CD1c-positive myeloid dendritic cell (primary cell): ENCODE results near the gene HDAC9.

Source experiments
- DNase-seq: peaks from one replicate; pipeline ENCODE4 v3.0.0-alpha.2; 2016; ENCODE audit errors: extremely low spot score

HDAC9 gene

DNA sequence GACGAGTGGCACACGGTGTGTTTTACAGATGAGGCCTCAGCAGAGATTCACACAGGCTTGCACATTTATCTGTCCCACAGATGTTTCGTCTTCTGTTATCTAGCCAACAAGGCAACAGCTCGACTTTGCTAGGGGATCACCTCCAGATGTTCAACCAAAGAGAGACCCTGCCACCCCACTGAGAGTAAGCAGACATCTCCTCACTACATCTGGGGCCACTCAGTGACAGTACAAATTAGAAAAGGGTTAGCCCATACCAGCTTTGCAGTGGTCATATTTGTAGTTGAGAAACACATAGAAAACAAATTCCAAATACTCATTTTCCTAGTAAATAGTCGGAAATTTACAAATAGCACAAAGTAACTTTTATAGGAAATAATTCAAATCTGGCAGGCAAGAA, 164.2 kb downstream of the HDAC9 start:
- no peak for DNase-seq

DNA sequence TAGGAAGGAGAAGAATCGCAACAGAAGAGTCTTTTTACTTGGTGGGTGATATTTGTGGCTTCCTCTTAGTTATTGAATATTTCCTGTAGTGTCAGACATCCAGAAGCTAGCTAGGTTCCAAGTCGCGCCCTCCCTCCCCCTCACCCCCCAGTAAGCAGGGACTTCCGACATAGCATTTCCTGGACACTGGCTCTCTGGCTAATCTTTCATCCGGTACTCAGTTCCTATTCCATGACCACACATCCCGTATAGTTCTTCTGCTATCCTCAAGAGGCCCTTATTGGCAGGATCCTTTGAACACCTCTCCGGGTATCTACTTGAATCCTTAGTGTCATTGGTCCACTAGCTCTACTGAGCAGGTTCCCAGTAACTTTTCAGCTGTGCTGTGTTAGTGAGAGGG, 167.8 kb downstream of the HDAC9 start:
- no peak for DNase-seq

DNA sequence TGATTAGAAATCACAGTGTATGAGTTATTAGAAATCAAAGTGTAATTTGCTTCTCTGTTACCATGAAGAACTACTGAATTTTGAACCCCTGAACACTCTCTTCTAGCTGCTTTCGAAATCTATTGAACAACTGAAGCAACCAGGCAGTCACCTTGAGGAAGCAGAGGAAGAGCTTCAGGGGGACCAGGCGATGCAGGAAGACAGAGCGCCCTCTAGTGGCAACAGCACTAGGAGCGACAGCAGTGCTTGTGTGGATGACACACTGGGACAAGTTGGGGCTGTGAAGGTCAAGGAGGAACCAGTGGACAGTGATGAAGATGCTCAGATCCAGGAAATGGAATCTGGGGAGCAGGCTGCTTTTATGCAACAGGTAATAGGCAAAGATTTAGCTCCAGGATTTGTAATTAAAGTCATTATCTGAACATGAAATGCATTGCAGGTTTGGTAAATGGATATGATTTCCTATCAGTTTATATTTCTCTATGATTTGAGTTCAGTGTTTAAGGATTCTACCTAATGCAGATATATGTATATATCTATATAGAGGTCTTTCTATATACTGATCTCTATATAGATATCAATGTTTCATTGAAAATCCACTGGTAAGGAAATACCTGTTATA, 170.7 kb downstream of the HDAC9 start:
- peak; percentile 84 for DNase-seq

DNA sequence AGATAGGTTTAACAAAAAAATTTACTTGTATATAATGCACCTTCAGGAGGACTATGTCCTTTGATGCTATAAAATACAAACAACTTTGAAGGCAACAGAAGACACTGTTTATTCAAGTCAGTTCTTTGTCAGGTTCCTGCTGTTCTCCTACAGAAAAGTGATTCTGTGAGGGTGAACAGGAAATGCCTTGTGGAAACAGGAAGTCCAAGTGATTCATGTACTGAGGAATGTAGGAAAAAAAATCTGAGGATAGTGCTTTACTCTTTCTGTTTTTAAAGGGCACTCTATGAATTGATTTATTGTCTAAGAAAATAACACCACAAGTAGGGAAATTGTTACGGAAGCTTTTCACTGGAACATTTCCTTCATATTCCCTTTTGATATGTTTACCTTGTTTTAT, 171.9 kb downstream of the HDAC9 start:
- peak; percentile 49 for DNase-seq

DNA sequence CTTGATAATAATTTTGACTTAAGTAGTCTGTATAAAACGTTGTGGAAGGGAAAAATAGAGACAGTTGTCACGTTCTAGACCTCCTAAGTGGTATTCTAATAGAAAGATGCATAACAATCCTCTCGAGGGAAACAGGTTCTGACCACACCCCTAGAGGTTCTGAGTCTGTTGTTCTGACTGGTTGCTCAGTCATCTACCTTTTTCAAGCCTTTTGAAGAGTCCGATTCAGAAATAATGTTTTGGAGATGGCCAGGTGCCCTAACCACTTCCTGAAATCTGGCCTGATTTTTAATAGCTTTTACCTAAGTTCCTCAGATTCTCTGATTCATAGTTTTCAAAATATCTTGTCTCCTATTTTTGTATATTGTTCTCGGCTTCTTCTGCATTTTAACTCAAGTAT, 175.6 kb downstream of the HDAC9 start:
- no peak for DNase-seq

DNA sequence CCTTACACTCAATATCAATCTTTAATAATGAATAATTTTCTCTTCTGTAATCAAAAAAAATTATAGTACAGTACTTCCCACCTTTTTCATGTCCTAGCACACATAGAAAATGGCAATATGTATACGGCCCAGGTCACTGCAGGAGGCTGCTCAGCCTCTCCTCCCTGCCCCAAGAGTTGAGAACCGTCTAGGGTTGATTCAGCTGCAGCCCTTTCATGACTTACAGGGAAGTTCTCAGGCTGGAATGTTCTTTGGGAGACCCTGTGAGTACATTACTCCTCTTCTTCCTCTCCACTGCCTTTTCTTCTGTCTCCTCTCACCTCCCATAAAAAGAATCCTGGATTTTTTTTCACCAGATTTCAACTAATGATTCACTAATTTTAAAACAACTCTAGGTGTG, 180.0 kb downstream of the HDAC9 start:
- no peak for DNase-seq

DNA sequence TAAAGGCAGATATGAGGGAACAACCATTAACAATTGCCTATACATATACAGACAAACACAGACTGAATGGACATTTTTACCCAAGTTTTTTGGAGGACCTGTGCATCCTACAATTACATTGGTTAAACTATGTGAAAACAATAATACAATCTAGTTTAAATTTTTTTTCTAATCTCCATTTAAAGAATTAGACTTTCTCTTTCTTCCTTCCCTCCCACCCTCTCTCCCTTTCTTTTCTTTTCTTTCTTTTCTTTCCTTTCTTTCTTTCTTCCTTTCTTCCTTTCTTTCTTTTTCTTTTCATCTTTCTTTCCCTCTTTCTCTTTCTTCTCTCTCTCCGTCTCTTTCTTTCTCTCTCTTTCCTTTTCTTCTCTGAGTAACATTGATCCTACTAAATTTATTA, 183.7 kb downstream of the HDAC9 start:
- no peak for DNase-seq

DNA sequence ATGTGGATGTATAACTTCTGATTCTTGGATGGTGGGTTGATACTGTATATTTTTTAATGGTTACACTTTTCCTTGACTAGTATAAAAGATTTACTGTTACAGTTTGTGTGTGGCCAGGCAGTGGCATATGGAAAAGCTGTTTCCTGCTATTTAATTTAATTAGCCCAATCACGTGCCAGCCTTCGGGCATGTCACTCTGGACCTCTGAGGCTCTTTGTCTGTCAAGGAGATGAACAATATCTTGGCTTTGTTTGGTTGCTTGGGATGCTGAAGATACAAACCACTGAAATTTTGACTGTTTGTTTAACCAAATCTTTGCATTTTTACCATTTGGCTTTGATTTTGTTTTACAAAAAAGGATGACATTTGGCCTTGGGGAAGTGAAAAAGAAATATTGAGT, 185.0 kb downstream of the HDAC9 start:
- no peak for DNase-seq

DNA sequence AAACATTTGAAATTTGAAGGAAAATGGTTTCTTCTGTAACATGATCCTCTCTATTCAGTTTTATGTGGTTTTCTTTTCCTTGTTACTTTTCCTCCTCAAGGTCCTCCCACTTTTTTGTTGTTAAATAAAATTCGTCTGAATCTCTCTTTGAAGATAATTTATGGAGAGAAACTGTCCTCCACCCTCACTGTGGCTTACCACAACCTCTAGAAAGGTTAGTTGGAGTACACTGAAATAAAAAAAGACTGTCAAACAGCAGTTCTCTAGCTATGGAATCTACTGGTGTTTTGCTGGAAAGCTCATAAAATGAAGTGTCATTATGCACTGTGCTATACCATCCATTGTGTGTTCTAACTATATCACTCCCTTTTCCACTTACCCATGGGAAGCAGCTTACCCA, 189.4 kb downstream of the HDAC9 start:
- DNase-seq, result no peak

DNA sequence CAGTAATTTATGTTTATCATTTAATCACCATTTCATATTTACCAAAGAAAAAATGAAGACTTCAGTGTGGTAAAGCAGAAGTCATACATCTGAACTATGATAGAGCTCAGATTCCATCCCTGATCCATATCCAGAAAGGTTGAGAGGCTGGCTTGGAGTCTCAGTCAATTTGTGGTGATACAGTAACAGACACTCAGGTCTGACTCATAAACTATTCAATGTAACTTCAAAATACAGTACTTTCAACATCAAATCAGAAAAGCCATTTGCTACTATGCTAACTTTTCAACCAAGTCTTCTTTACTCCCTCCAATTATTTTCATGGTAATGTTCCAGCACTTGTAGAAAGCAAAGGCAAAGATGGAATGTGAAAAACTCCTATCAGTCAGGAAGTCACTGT, 190.4 kb downstream of the HDAC9 start:
- DNase-seq, result no peak

DNA sequence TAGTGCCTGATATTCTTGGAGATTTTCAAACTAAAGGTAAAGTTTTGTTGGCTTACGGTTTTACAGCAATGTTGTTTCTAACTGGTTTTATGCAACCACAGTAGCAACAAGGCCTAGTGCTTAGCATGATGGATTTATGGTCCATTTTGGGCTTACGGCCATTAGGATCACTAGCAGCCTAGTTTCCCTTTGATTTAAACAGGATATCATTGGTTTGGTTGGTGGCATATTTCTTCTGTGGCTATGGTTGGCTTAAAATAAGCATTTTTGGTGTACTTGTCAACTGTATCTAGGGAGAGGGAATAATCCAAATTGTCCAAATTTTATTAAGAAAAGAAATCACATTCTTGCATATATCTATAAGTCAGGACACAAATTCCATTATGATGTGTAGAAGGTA, 194.0 kb downstream of the HDAC9 start:
- no peak for DNase-seq

DNA sequence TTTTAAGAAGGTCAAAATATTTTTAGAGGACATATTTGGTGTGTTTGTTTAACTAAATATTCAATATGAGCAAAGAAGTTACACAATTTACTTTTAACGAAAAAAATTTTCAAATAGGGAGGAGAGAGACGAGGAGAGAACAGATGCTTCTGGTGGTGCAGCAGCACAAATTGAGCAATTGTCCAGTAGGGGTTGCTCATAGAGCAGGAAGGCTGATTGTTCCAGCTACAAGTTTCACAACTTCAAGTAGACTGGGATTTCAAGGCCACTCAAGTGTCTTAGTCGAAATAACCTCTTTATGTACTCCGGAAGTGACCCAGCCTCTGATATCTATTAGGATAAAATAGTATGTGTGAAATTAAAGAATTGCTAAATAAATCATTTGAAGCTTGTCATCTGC, 197.9 kb downstream of the HDAC9 start:
- DNase-seq, result peak; percentile 8

DNA sequence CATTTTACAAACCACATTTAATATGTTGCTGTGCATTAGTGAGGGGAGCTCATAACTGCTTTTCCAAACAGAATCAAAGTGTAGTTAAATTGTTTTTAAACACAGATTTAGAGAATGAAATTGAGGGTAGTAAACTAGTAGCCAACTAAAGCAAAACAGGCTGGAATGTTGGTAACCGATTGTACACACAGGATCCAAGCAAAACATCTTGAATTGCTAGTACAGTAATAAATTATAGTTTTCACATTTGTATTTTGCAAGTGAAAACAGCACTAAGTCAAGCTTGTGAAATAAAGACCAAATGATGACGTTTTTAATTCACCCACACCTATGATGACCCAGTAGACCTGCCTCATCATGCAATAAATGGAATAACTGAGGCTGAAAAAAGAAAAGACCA, 198.3 kb downstream of the HDAC9 start:
- DNase-seq, result no peak

DNA sequence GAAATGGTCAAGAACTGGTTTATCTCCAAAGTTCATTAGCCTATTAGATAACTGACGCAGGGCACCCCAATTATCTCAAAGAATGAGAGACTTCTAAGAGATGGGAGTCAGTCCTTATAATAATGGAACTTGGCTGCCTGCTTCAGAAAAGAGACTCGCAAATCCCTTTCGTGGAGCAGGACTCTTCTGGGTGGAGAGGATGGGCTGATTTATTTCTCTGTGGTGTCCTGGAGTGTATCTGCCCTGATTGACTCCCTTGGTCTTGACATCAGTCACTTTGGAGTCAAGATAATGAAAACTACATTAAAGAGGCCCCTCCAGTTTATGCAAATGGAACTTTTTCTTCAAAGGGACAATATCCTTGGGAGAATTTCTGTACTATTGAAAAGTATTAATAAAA, 198.9 kb downstream of the HDAC9 start:
- DNase-seq, result no peak

DNA sequence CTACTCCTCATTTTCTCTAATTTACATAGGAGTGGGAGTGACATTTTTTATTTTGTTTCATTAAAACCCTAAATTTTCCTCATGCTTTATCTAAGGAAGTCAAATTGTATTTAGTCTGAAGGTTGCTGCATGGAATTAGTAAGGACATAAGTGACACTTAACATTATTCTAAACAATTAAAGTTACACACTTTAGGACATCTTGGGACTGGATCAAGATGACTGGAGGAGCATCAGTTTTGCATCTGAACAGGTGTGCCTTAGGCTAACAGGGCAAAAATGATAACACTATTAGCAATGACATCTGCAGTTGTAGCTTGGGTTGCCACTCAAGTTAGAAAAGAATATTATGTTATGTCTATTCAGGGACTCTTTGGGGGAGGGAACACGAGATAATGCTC, 199.4 kb downstream of the HDAC9 start:
- DNase-seq, result no peak

DNA sequence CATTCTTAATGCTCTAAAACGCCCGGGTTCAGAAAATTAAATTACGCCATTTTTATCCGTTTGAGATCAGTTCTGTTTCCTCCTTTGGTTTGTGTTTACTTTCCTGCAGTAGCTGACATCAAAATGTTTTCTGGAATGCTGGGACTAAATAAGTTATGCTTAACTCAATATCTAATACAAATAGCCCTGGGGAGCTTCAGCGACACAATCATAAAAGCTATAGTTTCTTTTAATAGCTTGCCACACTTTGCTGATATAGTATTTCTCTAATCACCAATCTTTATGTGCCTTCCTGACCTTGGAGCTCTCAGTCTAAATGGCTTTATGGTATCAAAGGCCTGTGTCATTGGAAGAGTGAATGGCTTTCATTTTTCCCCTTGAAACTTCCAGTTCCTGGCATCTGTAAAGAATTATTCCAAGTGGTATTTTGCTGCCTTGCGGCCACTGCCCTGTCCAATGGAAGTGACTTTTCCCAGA, 202.7 kb downstream of the HDAC9 start:
- DNase-seq, result no peak

DNA sequence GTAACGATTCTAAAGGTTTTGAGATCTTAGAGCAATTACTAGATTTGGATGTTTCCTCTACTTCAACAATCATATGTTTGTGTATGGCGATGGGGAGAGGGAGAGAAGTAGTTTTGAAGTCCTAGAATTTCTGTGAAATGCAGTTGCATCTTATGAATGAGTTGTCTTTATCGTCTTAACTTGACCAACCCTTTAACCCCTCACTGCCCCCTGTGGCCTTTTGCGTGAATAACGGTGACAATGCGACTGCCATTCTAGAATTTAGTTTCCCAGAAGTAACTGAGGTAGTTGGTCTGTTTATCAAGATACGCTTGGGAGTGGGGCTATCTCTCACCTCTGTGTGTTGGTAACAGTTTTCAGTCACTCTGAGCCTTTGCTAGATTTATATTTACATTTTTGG, 204.6 kb downstream of the HDAC9 start:
- DNase-seq, result no peak

DNA sequence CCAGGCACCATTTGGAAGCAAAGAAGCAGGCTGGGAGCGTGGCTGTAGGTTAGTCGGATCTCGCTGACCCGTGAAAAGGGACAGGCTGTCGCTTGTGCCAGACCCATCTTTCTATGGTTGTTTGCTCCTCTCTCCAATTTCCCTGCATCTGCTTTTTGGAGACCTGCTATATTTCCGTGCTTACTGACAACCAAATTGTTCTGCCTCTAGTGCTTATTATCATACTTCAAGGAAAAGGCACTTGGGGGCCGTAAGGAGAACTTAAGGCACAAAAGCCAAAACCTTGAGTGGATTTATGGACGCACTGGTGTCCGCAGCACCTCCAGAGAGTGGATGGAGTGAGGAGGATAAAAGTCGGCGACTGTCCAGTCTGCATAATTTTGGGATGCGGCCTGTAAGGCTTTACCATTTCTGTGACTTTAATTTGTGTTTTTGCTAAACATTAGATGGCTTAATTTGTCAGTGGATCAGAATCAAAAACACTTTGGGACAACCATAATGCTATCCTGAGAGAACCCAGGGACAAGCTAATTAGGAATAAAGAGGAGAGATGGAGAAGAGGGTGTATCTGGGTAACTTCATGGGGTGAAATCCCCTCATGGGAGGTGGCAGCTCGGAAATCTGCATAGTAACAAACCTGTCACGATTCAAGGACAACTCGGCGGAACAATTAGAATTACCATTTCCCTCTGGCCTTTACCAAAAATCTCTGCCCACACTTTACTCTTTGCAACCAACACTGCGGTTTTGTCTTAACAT, 206.7 kb downstream of the HDAC9 start:
- DNase-seq, result no peak

DNA sequence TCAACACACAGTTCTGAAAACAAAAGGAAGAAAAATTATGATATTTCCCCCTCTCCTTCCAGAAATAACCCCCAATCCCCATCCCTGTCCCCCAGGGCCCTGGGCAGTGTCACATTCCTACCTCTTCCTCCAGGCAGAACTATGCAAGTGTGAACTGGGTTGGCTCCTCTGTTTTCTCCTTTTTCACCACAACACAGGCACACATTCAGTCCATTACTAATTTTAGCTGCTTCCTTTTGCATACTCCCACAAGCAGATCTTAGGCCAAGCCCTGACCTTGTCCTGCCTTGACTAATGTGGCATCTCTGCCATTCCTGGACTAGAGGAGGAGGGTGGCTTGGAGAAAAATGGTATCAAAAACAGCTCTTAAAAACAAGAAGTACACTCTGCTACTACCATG, 208.1 kb downstream of the HDAC9 start:
- DNase-seq, result no peak

DNA sequence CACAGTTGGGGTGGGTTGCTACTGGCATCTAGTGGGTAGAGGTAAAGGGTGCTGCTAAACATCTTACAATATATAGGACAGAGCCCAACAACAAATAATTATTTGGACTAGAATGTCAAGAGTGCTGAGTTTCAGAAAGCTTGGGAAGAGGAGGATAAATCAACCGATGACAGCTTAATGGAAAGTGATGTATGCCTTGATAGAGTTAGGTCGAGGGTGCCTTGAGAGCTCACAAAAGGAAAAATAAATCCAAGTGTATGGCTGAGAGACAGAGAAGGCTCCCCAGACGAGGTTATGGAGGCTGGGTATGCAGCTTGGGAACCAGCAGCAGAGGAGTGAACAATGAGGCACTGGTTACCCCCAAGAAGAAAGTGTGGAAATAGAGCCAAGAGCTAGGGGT, 211.1 kb downstream of the HDAC9 start:
- no peak for DNase-seq

DNA sequence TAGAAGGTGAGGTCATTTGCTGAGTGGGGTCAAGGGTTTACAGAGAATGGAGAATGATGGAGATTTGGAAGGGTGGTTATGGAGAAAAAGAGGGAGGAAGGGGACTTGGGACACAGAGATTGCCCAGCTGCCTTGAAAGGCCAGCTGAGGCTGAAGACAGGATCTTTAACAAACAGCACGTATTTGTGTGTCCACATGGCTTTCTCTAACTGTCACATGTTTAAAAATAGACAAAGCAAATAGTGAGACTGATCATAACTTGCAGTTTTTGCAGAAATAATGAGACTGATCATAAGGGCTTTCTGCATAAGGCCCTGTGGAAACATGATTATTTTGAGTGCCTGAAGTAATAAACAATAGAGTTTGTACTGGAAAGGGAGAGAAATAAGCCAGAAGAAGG, 212.7 kb downstream of the HDAC9 start:
- no peak for DNase-seq

DNA sequence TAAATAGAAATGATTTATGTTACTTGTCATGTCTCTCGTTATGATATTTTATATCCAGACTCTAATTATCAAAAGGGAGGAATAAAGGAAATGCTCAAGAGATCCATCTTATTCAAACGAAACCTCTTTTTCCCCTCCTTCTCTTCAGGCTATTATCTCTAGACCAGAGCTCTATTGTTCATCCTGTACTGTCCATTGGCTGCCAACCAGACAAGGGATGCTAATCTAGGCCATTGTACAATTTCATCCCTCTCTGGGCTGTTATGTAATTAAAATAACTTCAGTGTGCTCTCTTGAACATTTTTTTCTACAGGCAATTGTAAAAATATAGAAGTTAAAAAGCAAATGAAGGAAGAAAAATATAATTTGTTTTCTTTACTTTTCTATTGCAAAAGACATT, 220.4 kb downstream of the HDAC9 start:
- DNase-seq, result no peak

DNA sequence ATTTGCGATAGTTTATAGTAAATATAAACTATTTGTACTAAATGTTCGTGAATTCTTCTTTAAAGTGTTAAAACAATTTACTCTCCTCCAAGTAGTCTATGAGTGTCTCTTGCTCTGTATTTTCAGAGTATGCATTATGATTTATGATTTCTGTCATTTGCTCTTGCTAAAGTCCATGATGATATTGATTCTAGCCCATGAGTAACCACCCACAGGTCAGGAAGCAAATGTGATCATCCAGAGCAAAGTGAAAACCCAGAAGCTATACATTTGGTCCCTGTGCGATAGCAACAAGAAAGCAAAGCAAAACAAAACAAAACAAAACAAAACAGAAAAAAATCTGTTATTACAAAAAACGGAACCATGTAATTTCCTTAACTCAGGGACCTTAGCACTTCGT, 225.9 kb downstream of the HDAC9 start:
- no peak for DNase-seq

DNA sequence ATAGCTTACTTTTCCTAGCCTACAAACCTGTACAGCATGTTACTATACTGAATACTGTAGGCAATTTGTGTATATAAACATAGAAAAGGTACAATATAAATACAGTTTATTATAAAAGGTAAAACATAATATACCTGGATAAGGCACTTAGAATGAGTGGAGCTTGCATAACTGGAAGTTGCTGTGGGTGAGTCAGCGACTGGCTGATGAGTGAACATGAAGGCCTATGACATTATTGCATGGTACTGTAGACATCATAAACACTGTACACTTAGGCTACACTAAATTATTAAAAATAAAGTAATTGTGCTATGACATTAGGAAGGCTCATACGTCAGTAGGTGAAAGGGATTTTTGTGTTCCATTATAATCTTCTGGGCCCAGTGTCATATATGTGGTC, 228.8 kb downstream of the HDAC9 start:
- no peak for DNase-seq
